PC-3 (cell line): ENCODE data around the gene ATG7. TPM values are rescaled to one million over a fixed set of nuclear protein-coding genes. Genes with fewer than 3 reads are reported as not detected.

Source experiments
- ATAC-seq: fragments of 200-7000 bp; cut with Tn5 transposase; 2 replicates; pipeline ENCODE4 v1.9.1; 2020; ENCODE audit warnings: mild to moderate bottlenecking, moderate library complexity
- BruUV-seq: library from RNA; stranded (reverse); fragments of 400-500 nt; replicated peaks from 2 replicates; lab custom pipeline; 2021; lab: Mats Ljungman, UMichigan
- CTCF ChIA-PET: fragments of 300-600 bp; sonication (Branson Sonifier 250); formaldehyde crosslinking; loops from one replicate; lab custom pipeline; 2022; ENCODE audit warnings: antibody characterized with exemption; lab: Charles Lee
- POLR2A ChIA-PET: fragments of 300-600 bp; sonication (Branson Sonifier 250); formaldehyde crosslinking; loops from one replicate; lab custom pipeline; 2022; ENCODE audit warnings: antibody characterized with exemption; ENCODE audit not compliant: unreplicated experiment; lab: Charles Lee
- DNase-seq: peaks from one replicate; pipeline ENCODE4 v3.0.0-alpha.2; 2015
- H2AFZ ChIP-seq: fragments of 300-600 bp; sonication (generic); 2 replicates; pipeline ENCODE4 v1.6.0; 2016; ENCODE audit warnings: antibody characterized with exemption, low read length
- H3F3A ChIP-seq: fragments of 300-600 bp; sonication (generic); one replicate; pipeline ENCODE4 v1.6.0; 2017; ENCODE audit warnings: antibody characterized with exemption, low read length, control low read depth, mild to moderate bottlenecking; ENCODE audit not compliant: unreplicated experiment
- H3K27ac ChIP-seq: fragments of 300-600 bp; sonication (generic); 2 replicates; pipeline ENCODE4 v1.5.1; 2016; ENCODE audit warnings: mild to moderate bottlenecking, low read length
- H3K27me3 ChIP-seq: fragments of 300-600 bp; sonication (generic); 2 replicates; pipeline ENCODE4 v1.6.1; 2016; ENCODE audit warnings: low read length, mixed read lengths
- H3K36me3 ChIP-seq: fragments of 300-600 bp; sonication (generic); 2 replicates; pipeline ENCODE4 v1.6.1; 2016; ENCODE audit warnings: low read depth, mixed run types, low read length, mixed read lengths
- H3K4me1 ChIP-seq: fragments of 300-600 bp; sonication (generic); 2 replicates; pipeline ENCODE4 v1.5.1; 2016; ENCODE audit warnings: low read length; ENCODE audit not compliant: insufficient read depth
- H3K4me2 ChIP-seq: fragments of 300-600 bp; sonication (generic); 2 replicates; pipeline ENCODE4 v1.6.0; 2016; ENCODE audit warnings: low read length
- H3K4me3 ChIP-seq: fragments of 300-600 bp; sonication (generic); 2 replicates; pipeline ENCODE4 v1.5.1; 2016; ENCODE audit warnings: mild to moderate bottlenecking, low read length, mixed read lengths
- H3K79me2 ChIP-seq: fragments of 300-600 bp; sonication (generic); 2 replicates; pipeline ENCODE4 v1.6.1; 2017; ENCODE audit warnings: low read length, mixed read lengths
- H3K9ac ChIP-seq: fragments of 300-600 bp; sonication (generic); 2 replicates; pipeline ENCODE4 v1.6.0; 2016; ENCODE audit warnings: mild to moderate bottlenecking, low read length
- H3K9me2 ChIP-seq: fragments of 300-600 bp; sonication (generic); replicated peaks from 2 replicates; pipeline ENCODE4 v1.6.1; 2016; ENCODE audit warnings: mixed run types, low read length, mixed read lengths
- H3K9me3 ChIP-seq: fragments of 300-600 bp; sonication (generic); 2 replicates; pipeline ENCODE4 v1.6.1; 2016; ENCODE audit warnings: low read length, mixed read lengths
- H4K20me1 ChIP-seq: fragments of 300-600 bp; sonication (generic); 2 replicates; pipeline ENCODE4 v1.6.1; 2016; ENCODE audit warnings: low read length, mixed read lengths
- CTCF ChIP-seq: fragments of 300-600 bp; sonication (generic); conservative IDR thresholded peaks from 2 replicates; pipeline ENCODE4 v1.5.1; 2017; ENCODE audit warnings: antibody characterized with exemption, low read depth, mild to moderate bottlenecking, low read length
- EZH2 ChIP-seq: fragments of 300-600 bp; sonication (generic); IDR thresholded peaks from one replicate; pipeline ENCODE4 v1.6.1; 2017; ENCODE audit warnings: antibody characterized with exemption, mild to moderate bottlenecking, low read length; ENCODE audit not compliant: unreplicated experiment
- EZH2phosphoT487 ChIP-seq: fragments of 300-600 bp; sonication (generic); IDR thresholded peaks from 2 replicates; pipeline ENCODE4 v1.6.1; 2018; ENCODE audit warnings: mild to moderate bottlenecking, antibody characterized with exemption, low read length, borderline replicate concordance
- intact Hi-C: fragments of 100-400 bp; cut with micrococcal nuclease; formaldehyde crosslinking; loops from 2 replicates; pipeline ENCODE4 v1.9.0; 2023
- total RNA-seq: library from RNA; depleted of rRNA; stranded (reverse); fragments of >200 nt; gene quantifications from 2 replicates; pipeline ENCODE4 v1.2.3, GENCODE V29; 2014

The ATG7 gene
- total RNA-seq, 1 experiment from 2014 or later: 36.5 TPM

- no peaks in the 10 kb centered on the region for H3K4me1 ChIP-seq
- no peaks in the 10 kb centered on the region for H3F3A ChIP-seq
- TF ChIP-seq EZH2phosphoT487: no peak
- ChIA-PET POLR2A (no interaction called here), CTCF (no interaction called here)
- intact Hi-C loops: no loop called here
- H3K36me3 ChIP-seq: peaks cover 31% of the 10 kb centered on the region
- no peak overlapping the region for H3K9ac ChIP-seq
- H3K79me2 ChIP-seq: no peaks in the 10 kb centered on the region
- no peaks in the 10 kb centered on the region for H4K20me1 ChIP-seq
- no peak overlapping the region for H3K4me3 ChIP-seq
- no peak overlapping the region for H3K27ac ChIP-seq
- H3K4me2 ChIP-seq: no peak overlapping the region
- BruUV-seq: no TSS peak
- no peak for ATAC-seq
- no peak overlapping the region for H2AFZ ChIP-seq
- H3K9me3 ChIP-seq: peaks cover 4% of the 10 kb centered on the region; the same call in 1 of the 2 replicates
- H3K9me2 ChIP-seq: no peaks in the 10 kb centered on the region
- no peaks in the 10 kb centered on the region for H3K27me3 ChIP-seq
- no peak for DNase-seq
These were observed 138.4 kb downstream of the ATG7 start for GRCh38 chr3:11410564-11410963.

GRCh38 chr3:11411956-11412355 is 139.8 kb downstream of the ATG7 start:
- no peak for ATAC-seq
- no peaks in the 10 kb centered on the region for H3K27me3 ChIP-seq
- no peaks in the 10 kb centered on the region for H3K4me1 ChIP-seq
- no peaks in the 10 kb centered on the region for H3K9me2 ChIP-seq
- H2AFZ ChIP-seq: no peak overlapping the region
- H4K20me1 ChIP-seq: no peaks in the 10 kb centered on the region
- POLR2A ChIA-PET: no interaction called here
- H3K9ac ChIP-seq: no peak overlapping the region
- no peaks in the 10 kb centered on the region for H3F3A ChIP-seq
- CTCF ChIA-PET: no interaction called here
- TF ChIP-seq EZH2phosphoT487: no peak
- no peak for TF ChIP-seq CTCF
- TF ChIP-seq EZH2: no peak
- intact Hi-C loops: no loop called here
- no peak overlapping the region for H3K27ac ChIP-seq
- no peak overlapping the region for H3K4me2 ChIP-seq
- no peak overlapping the region for H3K4me3 ChIP-seq
- peaks cover 19% of the 10 kb centered on the region for H3K36me3 ChIP-seq
- peaks cover 4% of the 10 kb centered on the region; the same call in 1 of the 2 replicates for H3K9me3 ChIP-seq
- H3K79me2 ChIP-seq: no peaks in the 10 kb centered on the region; the same call in 1 of the 2 replicates
- no peak for DNase-seq
- no TSS peak for BruUV-seq

GRCh38 chr3:11413071-11413470 is 140.9 kb downstream of the ATG7 start:
- ChIA-PET POLR2A (no interaction called here), CTCF (no interaction called here)
- Histone ChIP-seq H3F3A (no peaks in the 10 kb centered on the region), H3K4me2 (no peak overlapping the region), H2AFZ (no peak overlapping the region), H3K4me3 (no peak overlapping the region), H3K27me3 (no peaks in the 10 kb centered on the region), H3K9me3 (peaks cover 4% of the 10 kb centered on the region; the same call in 1 of the 2 replicates), H3K36me3 (peaks cover 8% of the 10 kb centered on the region), H3K4me1 (no peaks in the 10 kb centered on the region), H4K20me1 (no peaks in the 10 kb centered on the region), H3K9me2 (no peaks in the 10 kb centered on the region), H3K9ac (no peak overlapping the region), H3K27ac (no peak overlapping the region), H3K79me2 (no peaks in the 10 kb centered on the region; the same call in 1 of the 2 replicates)
- ATAC-seq (no peak), DNase-seq (no peak)
- intact Hi-C loops: no loop called here
- TF ChIP-seq EZH2phosphoT487 (no peak), CTCF (no peak), EZH2 (no peak)
- BruUV-seq: no TSS peak
